GM19372 (cell line): ENCODE results near the gene DOK3.
"Not testable (repeated sequence)": the region's sequence is repeated elsewhere in the genome, so short reads cannot be mapped to it uniquely, and the experiment has no call there.

Experiments
- ATAC-seq: cut with Tn5 transposase; IDR thresholded peaks from one replicate; pipeline ENCODE4 v1.9.1; 2021; ENCODE audit warnings: mild to moderate bottlenecking, low read depth, moderate library complexity; ENCODE audit not compliant: unreplicated experiment

The DOK3 gene

DNA sequence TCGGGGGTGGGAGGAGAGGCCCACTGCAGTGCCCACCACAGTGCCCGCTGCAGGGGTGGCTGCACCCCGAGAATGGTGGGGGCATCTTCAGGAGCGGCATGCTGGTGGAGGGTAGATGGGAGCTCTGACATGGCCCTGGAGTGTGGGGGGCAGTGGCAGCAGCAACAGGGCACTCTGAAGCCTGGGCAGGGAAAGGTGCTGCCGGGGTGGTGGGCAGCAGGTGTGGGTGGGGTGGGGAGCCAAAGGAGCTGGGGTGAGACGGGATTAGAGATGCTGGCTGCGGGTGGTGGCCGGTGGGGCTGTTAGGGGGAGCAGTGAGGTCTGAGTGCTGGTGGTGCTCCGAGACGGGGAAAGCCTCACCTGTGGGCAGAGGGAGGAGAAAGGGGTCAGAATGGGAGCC, 26.8 kb upstream of the DOK3 start:
- ATAC-seq, result no peak

DNA sequence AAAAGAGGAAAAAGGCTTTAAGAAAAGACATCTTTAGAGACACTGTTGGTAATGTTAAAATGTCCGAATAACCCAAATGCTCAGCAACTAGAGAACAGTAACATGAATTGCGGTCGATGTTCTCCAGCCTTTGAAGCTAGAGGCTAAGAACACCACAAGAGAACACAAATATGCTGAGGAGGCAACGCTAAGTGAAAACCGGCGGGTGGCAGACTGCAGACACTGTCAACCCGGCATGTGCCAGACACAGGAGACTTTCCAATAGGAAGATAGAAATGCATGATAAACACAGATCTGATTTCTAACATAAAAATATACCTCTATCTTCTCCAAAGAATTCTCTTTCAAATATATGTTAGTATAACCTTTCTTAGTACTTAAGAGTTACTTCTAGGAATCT, 25.5 kb upstream of the DOK3 start:
- no peak for ATAC-seq

DNA sequence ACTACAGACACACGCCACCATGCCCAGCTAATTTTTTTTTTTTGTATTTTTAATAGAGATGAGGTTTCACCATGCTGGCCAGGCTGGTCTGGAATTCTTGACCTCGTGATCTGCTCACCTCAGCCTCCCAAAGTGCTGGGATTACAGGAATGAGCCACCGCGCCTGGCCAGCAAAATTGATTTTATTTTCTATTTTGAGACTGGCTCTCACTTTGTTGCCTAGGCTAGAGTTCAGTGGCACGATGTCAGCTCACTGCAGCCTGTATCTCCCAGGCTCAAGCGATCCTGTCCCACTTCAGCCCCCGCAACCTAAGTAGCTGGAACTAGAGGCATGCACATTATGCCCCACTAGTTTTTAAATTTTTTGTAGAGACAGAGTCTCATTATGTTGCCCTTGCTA, 24.8 kb upstream of the DOK3 start:
- not testable (repeated sequence) for ATAC-seq

DNA sequence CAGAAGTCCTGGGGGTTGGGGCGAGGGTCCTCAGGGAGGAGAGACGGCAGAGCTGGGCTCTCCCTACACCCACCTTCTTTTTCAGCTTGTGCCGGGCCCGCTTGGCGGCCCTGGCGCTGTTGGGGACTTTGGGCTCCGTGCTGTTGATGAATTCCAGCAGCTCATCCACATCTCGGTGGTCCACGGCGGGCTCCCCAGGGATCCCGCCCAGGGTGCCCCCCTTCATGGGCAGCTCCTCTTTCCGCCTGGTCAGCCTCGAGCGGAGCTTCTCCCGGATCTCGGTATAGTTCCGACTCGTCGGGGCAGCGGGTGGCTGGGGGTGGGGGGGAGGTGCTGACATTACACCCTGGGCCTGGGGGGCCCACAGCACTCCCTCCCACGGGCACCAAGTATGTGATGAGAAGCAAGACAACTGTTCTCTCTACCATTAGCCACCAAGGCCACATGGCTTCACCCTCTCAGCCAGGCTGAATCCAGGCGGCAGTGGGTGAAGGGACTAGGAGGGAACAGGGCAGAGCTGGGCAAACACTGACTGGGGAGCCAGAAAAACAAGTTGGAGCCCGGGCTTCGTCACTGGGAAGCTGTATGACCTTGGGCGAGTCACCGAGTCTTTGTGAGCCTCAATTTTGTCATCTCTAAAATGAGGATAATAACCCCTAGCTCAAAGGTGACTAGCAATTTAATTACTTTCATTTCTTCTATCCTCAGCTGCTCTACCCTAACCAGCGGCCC, 21.7 kb upstream of the DOK3 start:
- ATAC-seq, result no peak

DNA sequence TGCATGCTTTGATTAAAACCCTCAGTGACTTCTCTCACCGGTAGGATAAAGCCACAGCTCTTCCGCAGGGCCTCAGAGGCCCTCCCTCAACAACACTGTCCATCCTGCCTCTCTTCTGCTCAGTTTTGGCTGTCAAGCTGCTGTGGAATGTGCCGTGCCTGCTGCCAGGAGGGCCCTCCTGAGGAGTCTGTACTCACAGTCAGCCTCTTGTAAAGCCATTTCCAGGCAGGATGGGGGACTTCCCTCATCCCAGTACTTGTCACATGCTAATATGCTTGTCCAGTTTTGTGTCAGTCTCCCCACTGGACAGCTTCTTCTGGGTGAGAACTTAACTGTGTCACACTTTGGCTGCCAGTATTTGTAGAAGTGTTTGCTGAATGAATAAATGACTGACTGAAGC, 21.0 kb upstream of the DOK3 start:
- no peak for ATAC-seq

DNA sequence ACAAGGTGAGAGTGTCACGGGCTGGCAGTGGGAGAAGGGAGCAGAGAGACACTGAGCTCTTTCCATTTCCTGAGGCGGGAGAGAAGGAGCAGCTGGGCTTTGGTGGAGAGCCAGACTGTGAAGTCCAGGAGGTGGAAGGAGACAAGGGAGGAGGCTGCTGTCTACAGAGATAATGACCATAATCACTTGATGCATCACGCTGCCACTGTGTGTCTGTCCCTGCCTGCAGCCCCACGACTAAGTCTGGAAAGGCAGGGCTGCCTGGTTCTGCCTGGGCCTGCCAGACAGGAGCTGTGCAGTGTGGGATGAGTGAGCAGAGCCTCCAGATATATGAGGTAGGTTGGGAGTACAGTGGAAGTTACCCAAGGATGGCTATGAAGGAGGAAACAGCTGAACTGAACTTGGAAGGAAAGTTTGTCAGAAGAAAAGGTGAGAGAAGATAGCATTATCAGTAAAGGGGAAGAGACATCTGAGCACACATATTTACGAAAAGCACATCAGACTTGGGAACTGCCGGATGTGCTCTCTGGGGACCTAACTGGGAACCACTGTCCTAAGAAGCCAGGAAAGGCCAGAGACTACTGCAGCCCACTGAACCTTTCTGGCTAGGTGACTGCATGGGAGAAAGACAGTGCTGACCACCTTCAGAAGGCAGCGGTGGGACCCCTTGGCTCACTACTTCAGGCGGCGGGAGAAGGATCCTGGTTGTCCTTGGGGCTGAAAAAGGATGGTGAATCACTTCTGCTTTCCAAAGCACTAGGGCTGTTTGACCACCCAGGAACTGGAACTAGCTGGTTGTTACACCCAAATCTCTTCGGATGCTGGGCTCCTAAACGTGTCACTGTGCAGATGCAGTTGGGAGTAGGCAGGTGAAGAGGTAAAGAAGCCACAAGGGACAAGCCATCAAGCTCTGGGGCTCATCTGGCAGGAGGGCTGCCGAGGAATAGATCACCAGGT, 19.9 kb upstream of the DOK3 start:
- ATAC-seq, result no peak

DNA sequence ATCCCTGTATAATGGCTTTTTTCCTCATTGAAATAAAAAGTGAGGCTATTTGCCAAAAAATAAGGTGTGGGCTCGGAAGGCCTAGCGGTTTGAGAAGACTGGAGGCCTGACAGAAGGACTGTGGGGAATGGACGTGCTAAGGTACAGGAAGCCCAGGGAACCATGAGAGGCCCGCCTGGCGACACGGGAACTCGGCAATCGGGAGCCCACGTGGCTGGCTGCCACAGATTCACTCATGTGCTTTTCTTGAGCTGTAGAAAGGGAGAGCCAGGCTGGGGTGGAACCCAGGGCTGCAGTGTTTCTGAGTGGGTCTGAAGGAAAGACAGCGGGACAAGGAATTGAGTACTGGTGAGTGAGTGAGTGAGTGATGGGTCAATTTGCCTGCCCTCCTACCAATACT, 19.0 kb upstream of the DOK3 start:
- ATAC-seq, result no peak

DNA sequence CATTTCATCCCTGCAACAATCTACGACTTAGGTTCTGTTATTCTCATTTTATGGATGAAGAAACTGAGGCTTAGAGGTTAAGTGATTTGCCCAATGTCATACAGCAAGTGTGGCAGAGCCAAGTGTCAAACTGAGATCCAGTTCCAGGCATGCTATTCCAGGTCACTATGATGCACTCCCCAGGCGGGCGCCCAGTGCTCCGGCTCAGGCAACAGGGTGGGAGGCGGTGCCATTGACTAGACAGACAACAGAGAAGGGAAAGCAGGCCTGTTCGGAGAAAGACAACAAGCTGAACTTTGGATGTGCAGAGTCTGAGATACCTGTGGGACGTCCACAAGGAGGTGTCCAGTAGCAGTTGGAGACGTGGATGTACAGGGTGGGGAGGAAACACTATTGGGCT, 18.0 kb upstream of the DOK3 start:
- no peak for ATAC-seq

DNA sequence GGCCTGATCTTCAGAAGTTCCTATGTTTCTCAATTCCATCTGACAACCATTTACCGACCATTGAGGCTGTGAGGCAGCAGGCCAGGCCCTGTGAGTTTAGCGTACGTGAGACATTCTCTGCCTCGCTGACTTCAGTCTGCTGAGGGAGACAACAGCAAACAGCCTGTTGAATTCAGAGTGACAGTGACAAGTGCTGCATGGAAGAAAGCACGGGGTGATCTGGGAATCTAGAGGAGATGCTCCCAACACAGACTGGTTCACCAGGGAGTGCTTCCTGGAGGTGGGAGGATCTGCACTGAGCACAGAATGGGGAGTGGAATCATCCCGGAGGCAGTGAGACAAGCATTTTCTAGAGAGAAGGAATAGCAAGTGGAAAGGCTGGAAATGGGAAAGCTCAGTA, 17.2 kb upstream of the DOK3 start:
- no peak for ATAC-seq

DNA sequence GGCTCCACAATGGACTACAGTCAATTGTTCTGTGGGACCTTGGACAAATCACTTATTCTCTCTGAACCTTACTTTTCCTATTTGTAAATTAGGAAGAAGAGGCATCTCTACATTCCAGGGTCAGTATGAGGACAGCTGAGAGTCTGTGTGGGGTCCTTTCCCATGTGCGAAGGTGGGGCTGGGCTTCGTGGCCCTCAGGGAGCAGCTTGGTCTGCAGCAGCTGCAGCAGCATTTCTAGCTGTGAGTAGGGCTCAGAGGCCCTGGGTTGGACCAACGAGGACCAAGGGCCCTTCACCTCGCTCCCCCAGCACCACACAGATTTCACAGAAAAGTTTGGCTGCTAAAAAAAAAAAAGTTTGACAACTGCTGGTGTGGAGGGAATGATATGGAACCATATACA, 16.6 kb upstream of the DOK3 start:
- ATAC-seq, result no peak

DNA sequence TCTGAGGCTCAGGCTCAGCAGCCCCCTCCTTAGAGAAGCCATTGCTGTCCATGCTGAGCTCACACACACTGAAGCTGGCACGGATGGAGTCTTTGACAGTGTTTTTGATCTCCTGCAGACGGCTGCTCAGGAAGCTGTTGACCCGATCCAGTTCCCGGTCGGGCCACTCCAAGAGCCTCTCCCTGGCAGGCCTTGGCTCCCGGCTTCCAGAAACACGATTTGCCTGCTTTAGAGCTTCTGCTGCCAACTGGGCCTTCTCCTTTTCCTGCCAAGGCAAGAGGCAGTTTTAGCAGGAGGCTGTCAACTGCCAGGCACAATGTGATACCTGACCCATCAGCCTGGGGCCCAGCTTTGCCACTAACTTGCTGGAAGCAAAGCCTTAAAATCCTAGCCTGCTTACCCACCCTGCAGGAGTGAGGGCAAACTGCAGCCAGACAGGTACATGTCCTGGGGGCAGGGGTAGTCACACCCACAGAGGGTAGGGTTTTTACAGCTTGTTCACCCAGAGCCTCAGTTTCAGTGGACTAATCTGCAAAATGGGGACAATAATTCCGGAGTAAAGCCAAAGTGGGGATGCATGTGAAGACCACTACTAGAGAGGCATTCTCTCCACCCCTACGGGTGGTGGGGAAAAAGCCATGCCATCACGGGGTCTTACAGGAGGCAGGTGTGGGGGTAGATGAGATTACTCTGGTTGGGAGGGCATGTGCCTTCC, 15.5 kb upstream of the DOK3 start:
- ATAC-seq, result no peak

DNA sequence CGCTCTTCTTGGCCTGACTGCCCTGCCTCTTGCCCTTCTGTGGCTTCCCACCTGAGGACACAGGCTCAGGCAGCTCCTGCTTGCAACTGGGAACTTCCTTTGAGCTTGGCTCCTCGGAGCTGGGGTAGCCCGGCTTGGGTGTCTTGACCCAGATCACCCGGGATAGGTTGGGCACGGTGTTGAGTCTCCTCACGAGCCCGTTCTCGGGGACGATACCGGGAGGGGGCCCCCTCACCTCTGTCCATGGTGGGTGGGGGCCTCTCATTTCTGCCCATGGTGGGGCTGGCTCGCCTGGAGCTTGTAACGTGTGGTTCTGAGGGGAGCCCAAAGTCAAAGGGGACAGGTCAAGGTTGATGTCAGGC, 14.9 kb upstream of the DOK3 start:
- no peak for ATAC-seq

DNA sequence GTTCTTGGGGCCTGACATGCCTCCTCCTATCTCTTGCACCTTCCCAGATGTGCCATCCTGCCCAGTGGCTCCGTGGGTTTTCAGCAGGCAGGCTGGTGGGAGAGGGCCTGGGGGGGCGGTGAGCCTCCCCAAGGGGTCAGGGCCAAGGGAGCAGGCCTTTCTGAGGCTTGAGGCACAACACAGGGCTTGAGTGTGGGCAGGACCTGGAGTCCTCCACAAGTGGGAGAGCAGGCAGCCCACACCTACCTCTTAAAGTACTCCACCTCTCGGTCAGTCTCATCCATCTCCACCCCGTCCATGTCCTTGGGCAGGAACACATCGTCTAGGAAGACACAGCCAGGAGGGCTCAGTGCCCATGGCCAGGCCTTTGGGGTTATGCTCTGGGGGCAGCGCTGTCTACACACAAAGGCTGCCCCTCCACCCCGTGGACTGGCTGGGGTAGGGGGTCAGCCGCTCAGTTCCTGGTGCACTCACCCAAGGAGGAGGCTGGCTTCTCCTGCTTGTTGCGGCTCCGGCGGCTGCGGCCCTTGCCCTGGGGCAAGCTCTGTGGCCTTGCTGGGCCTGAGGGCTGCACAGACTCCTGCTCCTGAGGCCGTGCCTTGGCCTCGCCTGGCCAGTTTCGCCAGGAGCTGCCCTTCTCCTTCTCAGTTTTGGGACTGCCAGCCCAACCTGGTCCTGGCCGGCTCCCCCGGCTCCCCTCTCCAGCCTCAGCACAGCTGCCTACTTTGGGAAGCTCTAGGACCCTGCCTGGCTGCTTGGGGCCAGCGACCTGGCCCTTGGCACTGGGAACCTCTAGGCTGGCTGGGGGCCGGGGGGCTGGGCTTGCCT, 14.3 kb upstream of the DOK3 start:
- ATAC-seq, result no peak

DNA sequence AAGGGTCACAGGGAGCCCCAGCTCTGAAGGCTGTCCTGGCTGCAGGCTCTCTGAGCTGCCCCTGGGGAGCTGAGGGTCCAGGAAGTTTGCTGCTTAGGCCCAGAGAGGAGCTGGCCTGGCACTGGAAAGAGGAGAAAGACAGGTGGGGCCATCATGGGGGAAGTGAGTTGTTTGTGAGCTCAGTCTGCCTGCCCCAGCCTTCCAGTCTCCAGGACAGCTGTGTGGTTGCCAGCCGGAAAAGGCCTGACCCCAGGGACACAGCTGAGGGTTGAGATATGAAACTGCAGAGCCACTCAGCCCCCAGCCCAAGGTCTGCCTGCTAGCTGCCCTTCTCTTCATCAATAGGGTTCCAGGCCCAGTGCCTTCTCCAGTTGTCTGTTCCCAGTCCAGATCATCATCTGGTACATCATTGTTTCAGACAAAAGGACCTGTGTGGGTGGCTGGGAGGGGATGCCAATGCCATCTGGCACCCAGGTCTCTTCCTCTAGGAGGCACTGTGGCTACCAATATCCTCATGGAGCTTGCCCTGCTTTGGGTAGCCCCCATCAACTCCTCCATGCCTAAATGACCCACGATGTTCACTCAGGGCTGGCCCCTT, 11.4 kb upstream of the DOK3 start:
- ATAC-seq, result no peak

DNA sequence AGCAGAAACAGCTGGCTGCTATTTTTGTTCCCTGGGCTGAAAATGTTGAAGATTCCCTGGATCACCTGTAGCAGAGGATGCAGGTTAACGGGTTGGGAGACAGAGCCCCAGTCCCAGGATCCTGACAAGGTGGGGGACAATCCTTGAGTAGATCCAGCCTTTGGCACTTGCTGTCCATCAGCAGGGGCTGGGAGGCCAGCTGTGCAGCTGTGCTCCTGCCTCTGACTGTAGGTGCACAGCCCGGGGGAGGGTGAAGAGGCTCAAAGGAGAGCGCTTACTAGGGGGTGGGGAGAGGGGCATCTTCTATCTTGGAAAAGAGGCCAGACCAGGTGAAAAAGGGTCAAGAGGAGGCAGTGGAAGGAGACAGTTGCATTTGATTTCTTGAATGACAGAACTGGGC, 10.6 kb upstream of the DOK3 start:
- no peak for ATAC-seq

DNA sequence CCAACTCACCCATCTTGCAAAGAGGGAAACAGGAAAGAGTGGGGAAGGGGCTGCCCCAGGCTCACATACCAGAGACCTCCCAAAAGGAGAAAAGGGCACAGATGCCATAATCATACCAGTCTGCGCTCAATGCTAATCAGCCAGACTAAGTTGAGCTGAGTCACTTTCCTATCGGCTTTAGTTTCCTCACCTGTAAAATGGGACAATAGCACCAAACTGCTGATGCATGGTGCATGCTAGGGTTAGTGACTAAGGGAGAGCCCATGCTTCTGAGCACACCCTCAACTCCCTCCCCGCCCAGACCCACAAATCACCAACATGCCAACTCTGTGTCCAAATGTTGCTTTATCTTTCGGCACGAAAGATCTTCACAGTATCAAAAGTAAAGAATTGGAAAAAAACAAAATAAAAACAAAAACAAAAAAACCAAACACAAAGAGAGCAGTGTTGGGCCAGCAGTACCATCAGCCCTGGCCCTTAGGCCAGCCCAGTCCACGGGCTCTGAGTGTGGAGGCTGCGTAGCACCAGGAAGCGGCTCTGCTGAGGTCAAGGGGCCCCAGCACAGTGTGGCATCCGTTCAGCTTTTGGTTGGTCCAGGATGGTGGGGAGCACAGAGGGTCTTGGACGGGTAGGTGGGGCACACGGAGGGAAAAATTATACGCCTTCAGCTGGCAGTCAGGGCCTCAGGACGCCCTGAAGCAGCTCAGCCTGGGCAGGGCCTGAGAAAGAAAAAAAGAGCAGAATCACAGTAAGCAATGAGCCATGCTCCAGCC, 10.0 kb upstream of the DOK3 start:
- no peak for ATAC-seq

DNA sequence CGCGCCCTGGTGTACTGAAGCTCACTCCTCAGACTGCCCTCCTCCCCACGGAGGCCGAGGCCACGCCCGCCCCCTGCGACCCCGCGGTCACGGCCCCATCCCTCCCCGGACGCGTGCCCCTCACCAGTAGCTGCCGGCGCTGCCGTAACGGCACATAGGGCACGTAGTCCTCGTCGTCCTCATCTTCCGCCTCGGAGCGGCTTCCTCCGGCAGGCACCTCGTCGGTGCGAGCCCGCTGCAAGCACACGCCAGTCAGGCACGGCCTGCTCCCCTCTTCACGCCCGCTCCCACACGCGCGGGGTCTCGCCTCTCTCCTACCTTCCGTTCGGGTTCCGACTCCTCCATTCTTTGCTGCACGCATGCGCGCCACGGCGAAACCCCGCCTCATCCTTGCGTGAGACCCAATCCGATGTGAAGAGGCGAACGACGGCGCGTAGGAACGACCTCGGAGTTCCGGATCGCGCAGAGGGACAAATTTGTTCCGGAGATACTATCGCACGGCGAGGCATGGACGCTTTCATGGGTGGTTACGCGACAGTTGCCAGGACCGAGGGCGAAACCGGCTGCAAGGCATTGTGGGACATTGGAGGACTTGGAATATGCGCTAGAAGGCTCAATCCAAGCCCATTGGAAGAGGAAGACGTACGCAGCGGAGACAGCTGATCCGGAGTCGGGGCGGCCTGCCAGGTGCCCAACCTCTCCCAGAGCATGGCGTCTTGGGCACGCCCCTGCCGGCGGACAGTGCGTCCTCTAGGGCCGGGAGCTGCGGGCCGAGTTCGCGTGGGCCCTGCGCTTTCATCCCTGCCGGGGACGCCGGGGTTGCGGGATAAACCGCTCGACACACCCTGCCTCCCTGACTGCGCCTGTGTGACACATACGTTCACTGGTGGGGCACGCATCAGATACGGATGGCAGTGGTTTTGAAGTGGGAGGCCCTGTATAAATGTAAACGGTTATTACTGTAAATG, 7.3 kb upstream of the DOK3 start, which contains the start of gene DDX41:
Gene DDX41 (minus strand): TSS at position 361 of the 968 bp plus-strand sequence. CDS start 16 bp downstream, at position 345.
- peak; percentile 71 for ATAC-seq

DNA sequence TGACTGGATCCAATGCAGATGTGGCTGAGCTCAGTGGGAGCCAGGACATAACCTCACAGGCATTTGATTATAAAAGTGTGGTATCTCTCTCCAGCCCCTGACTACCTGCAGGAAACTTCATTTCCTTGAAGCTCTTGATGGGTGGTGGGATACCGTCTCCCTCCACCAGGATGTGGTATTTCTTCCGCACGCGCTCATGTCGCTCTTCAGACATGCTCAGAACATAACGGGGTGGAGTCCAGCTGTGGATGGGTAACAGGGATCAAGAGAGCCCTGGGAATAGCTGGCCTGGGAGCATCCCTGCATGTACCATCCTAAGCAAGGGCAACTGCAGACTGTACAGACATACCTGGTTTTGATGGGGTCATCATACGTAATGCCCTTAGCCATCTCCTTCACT, 6.0 kb upstream of the DOK3 start:
- ATAC-seq, result no peak
